GM19467 (cell line): ENCODE results near the gene SHC3.

ENCODE experiments used
- ATAC-seq: cut with Tn5 transposase; IDR thresholded peaks from one replicate; pipeline ENCODE4 v1.9.1; 2021; ENCODE audit warnings: mild to moderate bottlenecking, moderate library complexity; ENCODE audit not compliant: unreplicated experiment

Gene SHC3

GRCh38 chr9:89160806-89161205, 17.8 kb downstream of the SHC3 start:
- ATAC-seq: no peak

GRCh38 chr9:89154651-89155336, 23.8 kb downstream of the SHC3 start:
- ATAC-seq: no peak

GRCh38 chr9:89154218-89154617, 24.4 kb downstream of the SHC3 start:
- no peak for ATAC-seq

DNA sequence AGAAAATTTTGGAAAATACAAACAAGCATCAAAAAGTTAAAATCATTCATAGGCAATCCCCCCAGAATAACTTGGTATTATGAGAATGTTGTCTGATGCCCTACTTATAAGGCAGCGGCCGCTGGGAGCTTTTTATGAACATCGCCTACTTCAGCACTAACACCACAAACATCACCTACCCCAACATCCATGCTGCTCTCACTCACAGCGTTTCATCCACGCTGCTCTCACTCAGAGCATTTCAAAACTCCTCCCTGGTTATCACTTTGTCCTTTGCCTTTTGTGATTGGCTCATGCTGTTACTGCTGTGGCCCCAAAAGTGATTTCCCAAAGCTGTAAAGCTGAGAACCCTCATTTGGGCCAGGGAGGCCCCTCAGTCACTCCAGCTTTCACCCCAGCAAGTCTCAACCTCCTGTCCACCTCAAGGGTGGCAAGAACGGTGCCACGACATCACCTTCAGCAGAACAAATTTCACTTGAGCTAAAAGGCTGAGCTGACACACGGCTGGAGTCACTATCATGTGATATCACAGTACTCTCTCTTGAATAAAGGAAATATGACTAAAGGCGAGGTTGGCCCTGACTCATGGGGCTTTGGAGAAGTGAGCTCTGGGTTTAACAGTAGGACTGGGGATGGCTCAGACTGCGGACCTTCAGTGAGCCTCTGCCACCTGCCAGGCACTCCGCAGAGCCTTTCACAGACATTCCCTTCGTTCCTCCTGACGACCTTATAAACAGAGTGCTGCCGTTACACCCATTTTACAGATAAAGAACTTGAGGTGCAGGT, 25.2 kb downstream of the SHC3 start:
- ATAC-seq: no peak

DNA sequence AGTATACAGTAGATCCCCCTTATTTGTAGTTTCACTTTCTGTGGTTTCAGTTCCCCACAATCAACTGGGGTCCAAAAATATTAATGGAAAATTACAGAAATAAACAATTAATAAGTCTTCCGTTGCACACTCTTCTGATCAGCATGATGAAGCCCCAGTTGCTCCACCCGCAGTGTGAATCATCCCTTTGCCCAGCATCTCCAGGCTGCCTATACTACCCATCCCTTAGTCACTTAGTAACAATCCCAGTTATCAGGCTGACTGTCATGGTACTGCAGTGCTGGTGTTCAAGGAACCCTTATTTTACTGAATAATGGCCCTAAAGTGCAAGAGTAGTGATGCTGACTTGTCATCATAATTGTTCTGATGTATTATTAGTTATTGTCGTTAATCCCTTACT, 28.9 kb downstream of the SHC3 start:
- no peak for ATAC-seq

DNA sequence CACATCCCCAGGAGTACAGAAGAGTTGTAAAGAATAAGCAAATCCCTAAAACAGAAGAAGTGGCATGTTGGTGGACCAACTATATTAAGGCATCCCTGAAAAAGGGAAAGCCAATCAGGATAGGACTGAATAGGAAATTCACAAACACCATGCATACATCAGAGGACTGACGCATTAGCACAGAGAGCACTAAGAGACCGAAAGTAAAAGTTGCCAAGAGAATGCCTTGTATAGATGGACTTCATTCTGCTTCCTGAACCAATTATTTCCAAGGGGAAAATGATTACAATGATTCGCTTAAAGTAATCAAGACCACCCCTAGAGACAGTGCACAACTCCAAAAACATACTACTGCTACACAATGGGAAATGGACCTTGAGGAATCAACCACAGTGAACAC, 33.5 kb downstream of the SHC3 start:
- ATAC-seq: no peak

DNA sequence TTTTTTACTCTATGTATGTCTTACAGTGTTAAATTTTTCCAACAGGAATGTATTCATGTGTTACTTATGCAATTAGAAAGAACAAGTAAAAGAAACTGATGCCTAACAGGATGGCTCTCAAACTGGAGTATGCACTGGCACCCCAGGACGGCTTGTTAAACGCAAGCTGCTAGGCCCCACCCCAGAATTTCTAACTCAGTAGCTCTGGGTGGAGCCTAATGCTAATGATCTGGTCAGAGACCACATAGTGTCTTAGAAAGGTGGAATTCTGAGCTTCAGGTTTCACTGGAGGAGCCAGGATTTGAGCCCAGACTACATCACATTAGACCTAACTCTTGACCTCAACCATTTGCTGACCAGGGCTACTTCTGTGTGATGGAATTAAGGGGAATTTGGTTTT, 34.4 kb downstream of the SHC3 start:
- no peak for ATAC-seq

- no peak for ATAC-seq
Observed at GRCh38 chr9:89143266-89143665, 35.4 kb downstream of the SHC3 start.

- no peak for ATAC-seq
Observed at GRCh38 chr9:89139455-89139854, 39.2 kb downstream of the SHC3 start.

- ATAC-seq: no peak
Observed at GRCh38 chr9:89138463-89139390, 39.9 kb downstream of the SHC3 start.

DNA sequence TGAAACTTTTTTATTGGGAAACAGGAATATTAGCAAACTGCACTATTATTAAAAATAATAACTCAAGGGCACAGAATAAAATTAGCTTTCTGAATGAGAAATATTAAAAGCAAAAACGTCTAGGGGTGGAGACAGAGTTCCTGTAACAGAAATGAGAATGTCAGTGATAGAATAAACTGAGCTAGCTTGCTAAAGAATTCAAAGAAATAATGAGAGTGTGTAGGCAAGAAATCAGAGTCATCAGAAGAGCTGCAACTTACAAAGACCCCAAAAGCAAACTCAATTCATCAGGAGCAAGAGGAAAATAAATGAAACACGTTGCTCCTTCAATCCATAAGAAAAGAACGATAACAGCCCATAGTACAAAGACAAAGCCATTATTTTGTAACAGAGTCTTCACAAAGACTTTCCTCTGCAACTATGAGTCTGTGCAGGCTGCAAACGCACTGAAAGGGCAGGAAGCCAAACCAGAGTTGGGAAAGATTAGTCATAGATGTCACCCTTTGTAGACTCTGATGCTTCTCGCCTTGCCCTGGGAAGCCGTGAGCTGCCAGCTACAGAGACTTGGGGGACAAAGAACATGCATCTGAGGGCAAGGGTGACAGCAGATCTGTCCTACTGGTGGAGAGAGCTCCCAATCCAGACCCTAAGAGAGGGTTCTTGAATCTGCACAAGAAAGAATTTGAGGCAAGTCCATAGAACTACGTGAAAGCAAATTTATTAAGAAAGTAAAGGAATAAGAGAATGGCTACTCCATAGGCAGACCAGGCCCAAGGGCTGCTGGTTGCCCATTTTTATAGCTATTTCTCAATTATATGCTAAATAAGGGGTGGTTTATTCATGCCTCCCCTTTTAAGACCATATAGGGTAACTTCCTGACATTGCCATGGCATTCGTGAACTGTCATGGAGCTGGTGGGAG, 40.8 kb downstream of the SHC3 start:
- no peak for ATAC-seq

- ATAC-seq: no peak
Observed at GRCh38 chr9:89135591-89136166, 42.9 kb downstream of the SHC3 start.

GRCh38 chr9:89134709-89135108, 43.9 kb downstream of the SHC3 start:
- ATAC-seq: no peak

- no peak for ATAC-seq
Observed at GRCh38 chr9:89122949-89123348, 55.7 kb downstream of the SHC3 start.

DNA sequence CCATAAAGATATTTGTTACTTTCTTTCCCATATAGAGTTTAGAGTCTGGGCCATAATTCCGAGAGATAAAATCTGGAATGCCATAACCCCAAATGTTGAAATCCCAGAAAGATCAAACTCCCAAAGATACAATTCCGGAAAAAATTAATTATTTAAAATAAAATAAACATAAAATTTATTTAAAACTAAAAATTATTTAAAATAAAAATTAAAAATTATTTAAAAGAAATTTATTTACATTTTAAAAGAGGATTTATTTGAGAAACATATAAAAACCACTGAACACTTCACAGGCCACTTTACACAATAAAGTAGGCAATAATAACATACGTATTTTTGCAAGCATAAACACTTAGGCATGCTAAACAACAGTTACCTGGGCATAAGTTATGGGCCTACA, 57.9 kb downstream of the SHC3 start:
- ATAC-seq: no peak

DNA sequence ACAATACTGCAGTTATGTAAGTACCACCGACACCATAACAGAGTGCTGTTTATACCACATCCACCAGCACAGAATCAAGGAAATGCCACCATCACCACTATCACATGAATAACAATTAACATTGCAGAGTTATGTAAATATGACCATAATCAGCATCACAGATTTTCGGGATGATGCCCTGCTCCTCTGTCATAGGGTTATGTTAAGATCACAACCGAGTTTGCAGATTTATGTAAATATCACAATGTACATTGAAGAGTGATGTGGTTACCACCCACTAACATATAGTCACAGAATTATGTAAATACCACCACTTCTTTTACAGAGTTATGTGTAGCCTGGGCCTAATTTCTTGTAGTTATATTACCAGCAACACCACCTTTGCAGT, 61.8 kb downstream of the SHC3 start:
- ATAC-seq: no peak

DNA sequence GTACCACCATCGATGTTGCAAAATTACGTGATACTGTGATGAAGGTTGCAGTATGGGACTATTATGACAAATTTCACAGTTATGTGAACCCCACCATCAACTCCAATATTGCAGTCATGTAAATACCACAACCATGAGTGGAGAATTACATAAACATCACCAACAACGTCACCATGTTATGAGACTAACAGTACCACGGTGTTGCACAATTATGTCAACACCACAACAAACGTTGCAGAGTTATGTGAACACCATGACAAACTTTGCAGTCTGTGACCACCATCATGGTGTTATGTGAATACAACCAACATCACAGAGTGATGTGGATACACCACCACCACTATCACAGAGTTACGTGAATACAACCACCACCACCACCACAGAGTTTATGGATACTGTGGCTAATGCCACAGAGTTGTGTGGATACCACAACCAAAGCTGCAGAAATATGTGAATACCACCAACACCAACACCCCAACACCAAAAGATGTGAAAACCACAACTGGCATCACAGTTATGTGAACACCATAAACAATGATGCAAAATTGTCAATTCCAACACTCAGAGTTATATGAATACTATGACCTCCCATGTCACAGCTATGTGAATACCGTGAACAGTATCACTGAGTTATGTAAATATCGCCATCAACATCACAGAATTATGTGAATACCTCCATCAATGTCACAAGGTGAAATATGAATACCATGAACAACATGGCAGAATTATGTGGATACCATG, 62.4 kb downstream of the SHC3 start:
- ATAC-seq: no peak

DNA sequence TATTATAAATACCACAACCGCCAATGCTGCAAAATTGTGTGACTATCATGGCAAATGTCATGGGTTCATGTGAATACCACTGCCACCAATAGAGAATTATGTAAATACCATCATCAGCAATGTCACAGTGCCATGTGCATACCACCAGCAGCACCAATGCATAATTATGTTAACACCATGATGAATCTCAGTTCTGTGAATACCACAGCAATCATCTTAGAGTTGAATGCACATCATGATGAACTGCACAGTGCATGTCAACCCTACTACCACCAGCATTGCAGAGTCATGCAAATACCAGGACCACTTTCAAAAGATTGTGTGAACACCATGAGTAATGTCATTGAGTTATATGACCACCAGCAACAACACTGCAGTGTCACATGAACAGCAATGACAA, 63.2 kb downstream of the SHC3 start:
- no peak for ATAC-seq

DNA sequence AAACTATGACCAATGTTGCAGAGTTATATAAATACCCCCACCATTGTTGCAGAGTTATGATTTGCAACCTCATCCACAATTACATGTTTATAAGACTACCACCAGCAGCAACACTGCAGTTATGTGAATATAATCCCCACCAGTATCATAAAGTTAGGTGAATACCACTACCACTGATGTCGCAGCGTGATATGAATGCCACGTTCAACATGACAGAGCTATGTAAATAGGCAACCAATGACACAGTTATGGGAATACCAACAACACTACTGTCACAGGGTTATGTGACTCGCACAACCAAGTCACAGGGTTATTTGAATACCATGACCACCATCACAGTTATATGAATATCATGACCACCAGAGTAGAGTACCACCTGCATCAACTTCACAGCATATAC, 63.9 kb downstream of the SHC3 start:
- no peak for ATAC-seq
